Stimulated activated CD8-positive, alpha-beta memory T cell treated with anti-CD3 and anti-CD28 coated beads, Interleukin-12 subunit alpha, Interleukin-12 subunit beta, amount 100 ng/mL, for 4 hours (primary cell): Measurements from ENCODE around the gene TCTN1.

Experiments
- DNase-seq: peaks from one replicate; pipeline ENCODE4 v3.0.0-alpha.2; 2020; ENCODE audit warnings: low read depth

The TCTN1 gene

DNA sequence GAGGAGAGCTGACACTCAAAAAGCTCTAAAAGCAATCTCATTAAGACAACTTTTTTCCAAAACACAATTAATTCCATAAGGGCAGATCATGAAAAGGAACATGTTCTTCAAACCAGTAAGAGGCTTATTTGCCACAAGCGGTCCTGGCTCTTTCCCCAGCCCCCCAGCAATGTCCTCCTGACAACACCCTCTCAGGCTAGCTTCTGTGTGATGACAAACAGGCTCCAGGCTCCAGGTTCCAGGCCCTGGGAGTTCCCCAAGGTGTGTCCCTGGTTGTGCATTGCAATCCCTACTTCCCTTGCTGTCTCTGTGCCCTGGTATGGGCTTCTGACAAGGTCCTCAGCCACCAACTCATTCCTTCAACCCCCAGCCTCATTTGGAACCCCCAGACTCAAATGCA is 66.1 kb downstream of the TCTN1 start:
- no peak for DNase-seq

DNA sequence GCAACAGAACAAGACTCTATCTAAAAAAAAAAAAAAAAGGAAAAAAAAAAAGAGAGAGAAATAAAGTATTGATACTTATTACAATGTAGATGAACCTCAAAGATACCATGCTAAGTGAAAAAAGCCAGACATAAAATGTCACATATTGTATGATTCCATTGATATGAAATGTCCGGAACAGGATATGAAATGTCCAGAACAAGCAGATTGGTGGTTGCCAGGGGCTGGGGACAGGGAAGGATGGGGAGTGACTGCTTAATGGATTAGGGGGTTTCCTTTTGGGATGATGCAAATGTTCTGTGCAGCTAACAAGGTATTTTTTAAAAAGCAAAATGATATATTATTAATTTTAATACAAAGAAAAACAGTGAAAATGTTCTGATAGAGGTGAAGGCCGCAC is 70.0 kb downstream of the TCTN1 start:
- no peak for DNase-seq

DNA sequence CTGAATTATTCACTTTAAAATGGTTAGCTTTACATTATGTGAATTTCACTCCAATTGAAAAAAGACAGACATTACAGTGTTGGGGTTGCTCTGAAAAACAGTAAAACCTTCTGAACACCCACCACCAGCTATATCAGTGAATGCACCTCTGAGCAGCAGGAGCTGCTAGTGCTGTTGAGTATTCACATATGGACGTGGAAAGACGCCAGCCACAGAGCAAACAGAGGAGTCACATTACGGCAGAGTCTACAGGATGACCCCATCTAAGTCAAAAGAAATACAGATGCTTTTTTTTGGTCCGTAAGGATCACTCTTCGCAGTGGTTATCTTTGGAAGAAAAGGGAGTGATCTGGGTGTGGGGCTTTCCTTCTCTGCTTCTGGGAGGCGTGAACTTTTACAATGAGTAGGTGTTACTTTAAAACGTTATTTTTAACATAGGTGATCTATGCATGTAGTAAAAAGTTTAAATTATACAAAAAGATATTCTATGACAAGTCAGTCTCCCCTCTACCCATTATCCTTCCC is 70.4 kb downstream of the TCTN1 start:
- no peak for DNase-seq

DNA sequence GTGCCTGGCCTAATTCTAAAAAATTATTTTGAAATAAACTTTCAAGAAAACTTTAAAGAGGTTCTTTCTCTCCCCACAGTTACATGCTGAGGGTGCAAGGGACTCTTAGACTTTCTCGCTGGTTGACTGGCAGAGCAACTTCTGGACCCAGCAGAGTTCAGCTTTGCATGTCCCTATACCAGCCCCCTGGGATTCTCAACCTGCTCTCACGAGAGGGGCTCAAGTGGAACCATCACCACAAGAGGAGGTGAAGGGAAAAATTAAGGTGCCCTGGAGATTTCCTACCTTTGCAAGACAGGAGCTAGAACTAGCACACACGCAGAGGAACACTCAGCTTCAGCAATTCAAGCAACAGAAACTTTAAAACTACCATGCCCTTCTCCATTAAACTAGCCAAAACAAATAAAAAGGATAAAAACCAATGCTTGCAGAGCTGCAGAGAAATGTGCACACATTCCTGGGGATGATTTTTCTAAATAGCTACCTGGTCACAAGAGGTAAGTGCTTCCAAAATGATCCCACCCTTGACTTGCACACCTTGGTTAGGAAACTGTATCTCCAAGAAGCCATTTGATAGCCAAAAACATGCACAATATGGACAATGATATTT is 72.5 kb downstream of the TCTN1 start:
- DNase-seq: no peak

DNA sequence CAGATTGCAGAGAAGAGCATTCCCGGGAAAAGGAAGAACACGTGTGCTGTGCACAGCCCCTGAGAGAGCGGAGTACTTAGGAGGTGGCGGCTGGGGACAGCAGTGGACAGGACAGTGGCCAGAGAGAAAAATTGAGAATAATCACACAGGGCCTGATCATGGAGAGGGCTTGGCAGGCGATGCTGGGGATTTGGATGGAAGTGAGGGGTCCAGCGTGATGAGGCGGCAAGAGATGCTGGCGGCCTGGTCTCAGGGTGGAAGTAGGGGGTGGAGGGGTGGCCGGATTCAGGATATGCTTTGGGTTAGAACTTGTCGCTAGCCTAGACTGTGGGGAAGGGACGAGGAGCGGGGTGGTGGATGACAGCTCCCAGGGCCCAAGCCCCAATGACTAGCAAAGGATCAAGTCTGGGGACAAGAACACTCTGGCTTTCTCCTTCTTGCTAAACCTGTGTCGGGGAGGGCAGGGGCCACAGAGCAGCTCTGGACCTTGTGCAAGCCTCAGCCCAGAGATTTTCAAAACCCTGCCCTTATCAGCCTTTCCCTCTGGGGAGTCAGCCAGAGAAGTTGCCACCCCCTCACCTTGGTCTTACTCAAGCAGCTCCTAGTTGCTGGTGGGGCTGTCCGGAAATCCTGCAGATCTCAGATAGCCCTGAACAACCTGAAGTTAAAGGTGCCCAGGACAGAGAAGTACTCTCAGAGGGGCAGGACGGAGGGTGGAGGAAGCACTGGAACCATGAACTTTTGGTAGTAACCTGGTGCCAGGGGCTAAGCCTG is 73.7 kb downstream of the TCTN1 start:
- DNase-seq: no peak

DNA sequence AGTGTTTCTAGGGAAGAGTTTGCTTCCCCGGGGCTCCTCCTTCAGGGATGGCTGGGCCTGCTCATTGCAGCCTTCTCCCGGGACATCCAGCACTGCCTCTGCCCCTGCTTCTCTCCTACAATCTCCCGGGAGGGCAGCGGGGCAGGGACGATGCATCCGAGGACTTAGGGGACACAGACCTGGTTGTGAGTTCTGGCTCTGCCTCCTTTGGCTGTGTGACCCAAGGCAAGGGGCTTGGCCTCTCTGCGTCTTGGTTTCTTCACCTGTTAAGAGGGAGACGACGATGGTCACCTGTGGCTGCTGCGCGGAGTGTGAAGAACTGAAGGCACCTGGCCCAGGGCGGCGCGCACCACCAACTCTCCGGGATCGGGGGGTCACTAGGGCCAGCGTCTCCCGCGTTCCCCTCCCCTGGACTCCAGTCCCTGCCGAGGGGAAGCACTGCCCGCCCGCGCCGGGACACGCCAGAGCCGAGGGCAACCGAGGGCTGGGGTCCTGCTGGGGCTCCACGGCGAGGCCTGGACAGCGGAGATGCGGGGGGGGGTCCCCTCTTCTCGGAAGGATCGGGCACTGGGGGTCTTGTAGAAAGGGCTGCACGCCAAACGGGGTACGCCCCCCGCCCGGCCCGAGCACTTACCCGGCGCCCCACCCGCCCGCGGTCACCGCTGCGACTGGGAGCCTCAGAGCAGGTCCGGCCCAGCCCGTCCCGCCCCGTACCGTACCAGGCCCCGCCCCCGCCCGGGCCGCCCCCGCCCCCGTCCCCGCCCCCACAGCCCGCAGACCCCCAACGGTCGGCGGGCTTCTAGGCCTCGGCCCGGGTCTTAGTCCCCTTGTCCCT is 74.7 kb downstream of the TCTN1 start, which contains the start of gene HVCN1:
Gene HVCN1 (minus strand): TSS at position 670 of the 835 bp plus-strand sequence. CDS start 5,870 bp downstream, outside the sequence.
- DNase-seq: peak; percentile 25

DNA sequence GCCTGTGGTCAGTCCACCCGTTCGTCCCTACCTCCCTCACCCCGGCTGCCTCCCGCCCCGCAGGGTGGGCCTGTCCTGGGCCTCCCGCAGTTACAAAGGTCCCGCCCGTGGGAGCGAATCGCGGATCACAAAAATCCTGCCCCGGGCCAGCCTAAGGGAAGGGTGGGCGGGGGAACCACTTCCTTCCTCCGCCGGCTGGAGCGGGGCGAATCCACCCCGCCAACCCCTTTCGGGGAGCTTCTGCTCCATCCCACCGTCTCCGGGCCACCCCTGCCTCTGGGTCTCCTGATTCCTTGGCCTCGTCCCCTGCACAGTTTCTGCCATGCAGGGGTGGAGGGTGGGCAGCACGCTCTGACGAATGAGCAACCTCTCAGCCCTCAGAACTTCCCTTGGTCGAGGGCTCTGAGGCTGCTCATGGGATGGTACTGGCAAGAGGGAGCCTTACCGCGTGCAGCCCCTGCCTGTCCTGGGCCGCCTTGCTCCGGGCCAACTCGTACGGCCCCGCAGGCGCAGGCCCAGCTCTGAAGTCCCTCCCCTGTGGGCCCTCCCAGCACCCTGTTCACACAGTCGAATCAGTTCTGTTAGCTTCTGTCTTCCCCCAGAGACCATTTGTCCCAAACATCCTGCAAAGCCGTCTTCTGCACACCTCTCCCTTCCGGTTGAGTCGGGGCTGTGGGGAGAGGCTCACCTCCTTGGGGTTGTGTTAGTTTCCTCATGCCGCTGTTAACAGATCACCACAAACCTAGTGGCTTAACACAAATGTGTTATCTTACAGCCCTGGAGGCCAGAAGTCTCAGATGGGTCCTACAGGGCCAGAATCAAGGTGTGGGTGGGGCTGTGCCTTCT is 75.6 kb downstream of the TCTN1 start:
- peak; percentile 21 for DNase-seq

DNA sequence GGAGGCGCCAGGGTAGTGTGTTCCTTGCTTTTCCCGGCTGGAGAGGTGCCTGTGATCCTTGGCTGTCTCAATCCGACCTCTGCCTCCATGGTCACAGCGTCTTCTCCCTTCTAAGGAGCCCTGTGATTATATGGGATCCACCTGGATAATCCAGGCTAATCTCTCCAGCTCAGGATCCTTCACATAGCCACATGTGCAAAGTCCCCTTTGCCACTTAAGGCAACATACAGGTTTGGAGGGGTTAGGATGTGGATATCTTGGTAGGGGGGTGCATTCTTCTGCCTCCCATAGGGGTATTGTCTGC is 76.2 kb downstream of the TCTN1 start:
- no peak for DNase-seq

DNA sequence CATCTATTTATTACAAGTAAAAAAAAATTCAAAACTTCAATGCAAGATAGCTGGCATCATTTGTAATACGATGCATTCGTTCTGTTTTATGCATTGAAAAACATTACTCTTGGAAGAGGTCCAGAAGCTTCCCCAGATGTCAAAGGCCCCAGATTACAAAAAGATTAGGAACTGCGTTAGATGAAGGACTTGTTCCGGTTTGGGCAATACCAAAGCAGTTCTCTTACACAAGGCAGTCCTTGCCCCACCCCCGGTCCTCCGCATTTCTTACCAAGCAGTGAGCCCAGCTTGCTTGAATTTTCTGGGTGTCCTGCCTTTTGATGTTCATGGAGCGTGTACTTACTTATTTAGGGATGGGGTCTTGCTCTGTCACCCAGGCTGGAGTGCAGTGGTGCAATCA is 79.8 kb downstream of the TCTN1 start:
- no peak for DNase-seq

DNA sequence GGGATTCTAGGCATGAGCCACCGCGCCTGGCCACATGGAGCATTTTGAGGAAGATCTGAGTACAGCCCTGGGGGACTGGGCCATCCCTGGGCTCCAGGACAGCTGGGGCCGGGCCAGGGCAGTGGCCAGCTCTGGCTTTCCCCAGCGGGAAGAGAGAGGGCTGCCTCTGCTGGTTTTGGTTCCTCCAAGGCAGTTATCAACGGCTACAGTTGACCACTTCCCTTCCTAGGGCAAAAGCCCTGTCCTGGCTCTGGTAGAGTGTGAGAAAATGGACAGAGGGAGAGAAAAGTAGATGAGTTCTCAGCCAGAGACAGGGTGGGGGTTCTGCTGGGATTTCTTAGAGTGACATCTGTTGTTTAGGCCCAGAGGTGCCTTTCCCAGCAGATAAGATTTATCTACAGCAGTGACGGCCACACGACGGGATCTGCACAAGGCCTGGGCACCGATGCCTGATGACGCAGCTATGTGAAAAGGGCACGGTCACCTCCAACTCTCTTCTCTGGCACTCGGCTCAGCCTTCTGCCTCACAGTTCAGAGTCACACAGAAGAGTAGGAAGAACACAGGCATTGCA is 80.5 kb downstream of the TCTN1 start:
- DNase-seq: no peak

DNA sequence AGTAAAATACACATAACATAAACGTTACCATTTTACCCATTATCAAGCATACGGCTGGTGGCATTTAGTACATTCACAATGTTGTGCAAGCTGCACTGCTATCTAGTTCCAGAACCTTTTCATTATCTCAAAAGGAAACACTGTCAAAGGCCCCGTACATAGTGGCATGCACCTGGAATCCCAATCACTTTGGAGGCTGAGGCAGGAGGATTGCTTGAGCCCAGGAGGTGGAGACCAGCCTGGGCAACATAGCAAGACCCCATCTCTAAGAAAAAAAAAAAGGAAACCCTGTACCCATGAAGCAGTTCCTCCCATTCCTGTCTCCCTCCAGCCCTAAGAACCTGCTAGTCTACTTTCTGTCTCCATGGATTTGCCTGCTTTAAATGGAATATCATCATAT is 82.4 kb downstream of the TCTN1 start:
- no peak for DNase-seq

DNA sequence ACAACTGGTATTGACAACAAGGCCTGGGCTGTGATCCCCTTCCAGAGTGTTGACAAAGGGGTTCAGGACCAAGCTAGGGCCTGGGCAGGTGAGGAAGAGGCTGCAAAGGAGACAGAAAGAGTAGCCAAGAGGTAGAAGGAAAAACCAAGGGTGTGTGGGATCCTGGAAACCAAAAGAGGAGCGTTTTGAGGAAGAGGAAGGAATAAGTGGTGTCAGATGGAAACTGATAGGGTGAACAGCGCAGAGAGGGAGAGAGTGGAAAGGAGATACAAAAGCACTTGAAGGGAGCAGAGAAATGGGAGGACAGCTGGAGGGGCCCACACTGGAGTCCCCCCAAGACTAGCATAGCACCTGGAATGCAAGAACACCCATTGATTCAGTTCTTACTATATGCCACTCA is 83.3 kb downstream of the TCTN1 start:
- DNase-seq: no peak

DNA sequence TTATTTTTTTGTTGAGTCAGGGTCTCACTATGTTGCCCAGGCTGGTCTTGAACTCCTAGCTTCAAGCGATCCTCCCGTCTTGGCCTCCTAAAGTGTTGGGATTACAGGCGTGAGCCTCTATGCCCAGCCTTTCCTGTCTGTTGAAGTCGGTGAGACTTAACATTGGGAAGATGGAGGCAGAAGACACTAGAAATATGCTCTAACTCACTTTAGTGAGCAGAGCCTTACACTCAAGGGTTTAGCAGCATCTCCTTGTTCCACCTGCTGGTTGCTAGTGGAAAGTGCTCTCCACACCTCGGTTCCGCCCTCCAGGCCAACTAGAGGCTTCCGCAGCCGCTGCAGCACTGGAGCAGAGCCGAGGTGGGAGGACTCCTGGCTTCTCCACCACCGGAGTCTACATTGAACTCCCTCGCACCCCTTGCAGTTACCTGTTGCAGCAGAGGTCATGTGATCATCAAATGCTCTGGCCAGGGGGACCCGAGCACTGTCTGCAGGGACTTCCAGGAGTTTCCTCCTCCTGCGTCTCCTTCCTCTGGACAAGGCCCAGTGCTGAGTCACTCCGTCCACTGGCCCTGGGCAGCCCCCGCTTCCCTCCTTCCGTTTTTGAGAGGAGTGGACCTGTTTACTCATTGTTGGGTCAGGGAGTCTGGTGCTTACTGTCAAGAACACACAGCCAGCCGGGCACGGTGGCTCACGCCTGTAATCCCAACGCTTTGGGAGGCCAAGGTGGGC is 84.4 kb downstream of the TCTN1 start:
- peak; percentile 47 for DNase-seq
